GM21390 (cell line): ENCODE data around the gene TRPM2.
"Not testable (repeated sequence)": the region's sequence is repeated elsewhere in the genome, so short reads cannot be mapped to it uniquely, and the experiment has no call there.

ENCODE experiments used
- ATAC-seq: cut with Tn5 transposase; IDR thresholded peaks from one replicate; pipeline ENCODE4 v1.9.1; 2021; ENCODE audit not compliant: unreplicated experiment

Gene TRPM2

GRCh38 chr21:44477131-44477530 lies 123.7 kb downstream of the TRPM2 start:
- no peak for ATAC-seq

GRCh38 chr21:44477712-44478111 lies 124.3 kb downstream of the TRPM2 start:
- ATAC-seq, result no peak

GRCh38 chr21:44478124-44478800 lies 124.8 kb downstream of the TRPM2 start:
- ATAC-seq, result no peak

GRCh38 chr21:44478801-44479167 lies 125.4 kb downstream of the TRPM2 start:
- ATAC-seq, result no peak

- ATAC-seq, result not testable (repeated sequence)
Observed at GRCh38 chr21:44479556-44480199, 126.3 kb downstream of the TRPM2 start.

- ATAC-seq, result no peak
Observed at GRCh38 chr21:44480200-44481053, 127.0 kb downstream of the TRPM2 start.

- ATAC-seq, result no peak
Observed at GRCh38 chr21:44482581-44483287, 129.3 kb downstream of the TRPM2 start.

- ATAC-seq, result no peak
Observed at GRCh38 chr21:44483288-44484237, 130.1 kb downstream of the TRPM2 start.

GRCh38 chr21:44484498-44485253 lies 131.3 kb downstream of the TRPM2 start:
- no peak for ATAC-seq

- no peak for ATAC-seq
Observed at GRCh38 chr21:44485254-44485793, 131.9 kb downstream of the TRPM2 start.

GRCh38 chr21:44485796-44486195 lies 132.4 kb downstream of the TRPM2 start:
- no peak for ATAC-seq

GRCh38 chr21:44486302-44486701 lies 132.9 kb downstream of the TRPM2 start:
- ATAC-seq, result no peak

- ATAC-seq, result no peak
Observed at GRCh38 chr21:44487831-44488230, 134.4 kb downstream of the TRPM2 start.

GRCh38 chr21:44489962-44490361 lies 136.5 kb downstream of the TRPM2 start:
- no peak for ATAC-seq

- no peak for ATAC-seq
Observed at GRCh38 chr21:44490405-44490804, 137.0 kb downstream of the TRPM2 start.

GRCh38 chr21:44490816-44491215 lies 137.4 kb downstream of the TRPM2 start:
- no peak for ATAC-seq
